GM10266 (cell line): Measurements from ENCODE around the gene GATA3.

Experiments used
- DNase-seq: peaks from one replicate; pipeline ENCODE4 v3.0.0; 2012; ENCODE audit errors: extremely low spot score
- CTCF ChIP-seq: IDR thresholded peaks from 2 replicates; pipeline ENCODE4 v1.5.1; 2012; ENCODE audit warnings: mild to moderate bottlenecking, low read depth; ENCODE audit not compliant: control insufficient read depth, insufficient read depth; ENCODE audit errors: missing control alignments

The GATA3 gene

GRCh38 chr10:8116474-8116873, 62.0 kb downstream of the GATA3 start:
- no peak for TF ChIP-seq CTCF
- DNase-seq: no peak

GRCh38 chr10:8116926-8117493, 62.5 kb downstream of the GATA3 start:
- no peak for TF ChIP-seq CTCF

GRCh38 chr10:8121201-8121890, 66.9 kb downstream of the GATA3 start:
- no peak for DNase-seq
- no peak for TF ChIP-seq CTCF

More at GRCh38 chr10:8116926-8117493, 62.5 kb downstream of the GATA3 start:
- no peak for DNase-seq

- DNase-seq: no peak
- no peak for TF ChIP-seq CTCF
These were observed 68.3 kb downstream of the GATA3 start for GRCh38 chr10:8122611-8123369.

GRCh38 chr10:8124436-8124835, 69.9 kb downstream of the GATA3 start:
- no peak for TF ChIP-seq CTCF
- no peak for DNase-seq
